HepG2 (cell line): ENCODE results near the gene GSC2. TPM values are rescaled to one million over a fixed set of nuclear protein-coding genes. Genes with fewer than 3 reads are reported as not detected.

Source experiments
- AGO2 ChIP-seq: fragments of 200-400 bp; formaldehyde crosslinking; optimal IDR thresholded peaks from 2 replicates; pipeline ENCODE3; 2017; ENCODE audit warnings: mild to moderate bottlenecking, low read depth, low read length, moderate library complexity
- GFI1 ChIP-seq: sonication (generic); formaldehyde crosslinking; IDR thresholded peaks from 2 replicates; pipeline ENCODE4 v1.5.0; 2020; ENCODE audit warnings: missing genetic modification reagents, mild to moderate bottlenecking, borderline replicate concordance
- NAIF1 ChIP-seq: sonication (generic); formaldehyde crosslinking; IDR thresholded peaks from 2 replicates; pipeline ENCODE4 v1.5.0; 2020; ENCODE audit warnings: mild to moderate bottlenecking, missing genetic modification reagents, borderline replicate concordance
- RXRA ChIP-seq: sonication (generic); formaldehyde crosslinking; IDR thresholded peaks from 2 replicates; pipeline ENCODE4 v1.5.1; 2020; ENCODE audit warnings: missing genetic modification reagents
- ZBTB39 ChIP-seq: sonication (generic); formaldehyde crosslinking; IDR thresholded peaks from 2 replicates; pipeline ENCODE4 v1.5.0; 2020; ENCODE audit warnings: missing genetic modification reagents
- ZNF121 ChIP-seq: sonication (generic); formaldehyde crosslinking; IDR thresholded peaks from 2 replicates; pipeline ENCODE4 v1.5.0; 2020; ENCODE audit warnings: mild to moderate bottlenecking, missing genetic modification reagents
- ZNF564 ChIP-seq: sonication (generic); formaldehyde crosslinking; IDR thresholded peaks from 2 replicates; pipeline ENCODE4 v1.8.1; 2023; ENCODE audit warnings: mild to moderate bottlenecking, missing genetic modification reagents
- ZNF598 ChIP-seq: sonication (generic); formaldehyde crosslinking; IDR thresholded peaks from 2 replicates; pipeline ENCODE4 v1.5.1; 2020; ENCODE audit warnings: mild to moderate bottlenecking, missing genetic modification reagents, borderline replicate concordance
- polyA plus RNA-seq, 8 experiments: library from polyadenylated mRNA; depleted of rRNA in 3 of 8; stranded (reverse) in 7 of 8; unstranded in 1 of 8; fragments of >200 nt; fragmentation: Illumina TruSeq in 4 of 8; extraction: Trizol in 4 of 8; gene quantifications; 2 replicates each; pipeline versions ENCODE4 v1.2.1 to v1.2.3, GENCODE V29; 2011 to 2016; ENCODE audit warnings: low read depth in 4 of 8, missing spikeins in 1 of 8, mixed read lengths in 1 of 8; ENCODE audit not compliant: insufficient read depth in 1 of 8
- total RNA-seq, 5 experiments: library from RNA; depleted of rRNA; stranded (reverse); fragments of >200 nt; fragmentation: Illumina TruSeq; extraction: Trizol; gene quantifications; 2 replicates each; pipeline ENCODE4 v1.2.3, GENCODE V29; 2016; ENCODE audit warnings: low read depth in 1 of 5
- TF ChIP-seq, protein P1 (sequence below), 2 experiments: sonication (generic) in 1 of 2; formaldehyde crosslinking in 1 of 2; IDR thresholded peaks; 2 replicates each; pipeline versions ENCODE4 v1.4.0 to v1.6.1; 2018 to 2020; ENCODE audit warnings: missing genetic modification reagents in 2 of 2, borderline replicate concordance in 1 of 2, low read depth in 1 of 2, mild to moderate bottlenecking in 1 of 2, missing biosample characterization in 1 of 2
- TF ChIP-seq, protein P2 (sequence below): sonication (generic); formaldehyde crosslinking; IDR thresholded peaks from 2 replicates; pipeline ENCODE4 v1.9.0; 2022; ENCODE audit warnings: missing genetic modification reagents, mild to moderate bottlenecking, borderline replicate concordance
- TF ChIP-seq, protein P3 (sequence below): sonication (generic); formaldehyde crosslinking; IDR thresholded peaks from 2 replicates; pipeline ENCODE4 v1.5.0; 2020; ENCODE audit warnings: mild to moderate bottlenecking, missing genetic modification reagents
- TF ChIP-seq, protein P4 (sequence below): sonication (generic); formaldehyde crosslinking; IDR thresholded peaks from 2 replicates; pipeline ENCODE4 v1.4.0; 2020; ENCODE audit warnings: missing genetic modification reagents
- TF ChIP-seq, protein P5 (sequence below): sonication (generic); formaldehyde crosslinking; IDR thresholded peaks from 2 replicates; pipeline ENCODE4 v1.5.0; 2020; ENCODE audit warnings: missing genetic modification reagents

The GSC2 gene
- total and polyA plus RNA-seq, 2 of the 13 experiments (the other 11 are each of a cell fraction or from before 2014, with no cell fraction given), result not detected

- TF ChIP-seq ZBTB39 (CRISPR knock-in tag), result peak; percentile 46; the same call in 1 of the 2 replicates
- TF ChIP-seq, protein P1, sequence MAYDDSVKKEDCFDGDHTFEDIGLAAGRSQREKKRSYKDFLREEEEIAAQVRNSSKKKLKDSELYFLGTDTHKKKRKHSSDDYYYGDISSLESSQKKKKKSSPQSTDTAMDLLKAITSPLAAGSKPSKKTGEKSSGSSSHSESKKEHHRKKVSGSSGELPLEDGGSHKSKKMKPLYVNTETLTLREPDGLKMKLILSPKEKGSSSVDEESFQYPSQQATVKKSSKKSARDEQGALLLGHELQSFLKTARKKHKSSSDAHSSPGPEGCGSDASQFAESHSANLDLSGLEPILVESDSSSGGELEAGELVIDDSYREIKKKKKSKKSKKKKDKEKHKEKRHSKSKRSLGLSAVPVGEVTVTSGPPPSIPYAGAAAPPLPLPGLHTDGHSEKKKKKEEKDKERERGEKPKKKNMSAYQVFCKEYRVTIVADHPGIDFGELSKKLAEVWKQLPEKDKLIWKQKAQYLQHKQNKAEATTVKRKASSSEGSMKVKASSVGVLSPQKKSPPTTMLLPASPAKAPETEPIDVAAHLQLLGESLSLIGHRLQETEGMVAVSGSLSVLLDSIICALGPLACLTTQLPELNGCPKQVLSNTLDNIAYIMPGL (CRISPR knock-in tag; IDR thresholded peaks at IDR 0.05; ENCODE audit: borderline replicate concordance in 1 of 2, low read depth in 1 of 2), result no peak; a peak in 1 of 4 replicates
- TF ChIP-seq, protein P2, sequence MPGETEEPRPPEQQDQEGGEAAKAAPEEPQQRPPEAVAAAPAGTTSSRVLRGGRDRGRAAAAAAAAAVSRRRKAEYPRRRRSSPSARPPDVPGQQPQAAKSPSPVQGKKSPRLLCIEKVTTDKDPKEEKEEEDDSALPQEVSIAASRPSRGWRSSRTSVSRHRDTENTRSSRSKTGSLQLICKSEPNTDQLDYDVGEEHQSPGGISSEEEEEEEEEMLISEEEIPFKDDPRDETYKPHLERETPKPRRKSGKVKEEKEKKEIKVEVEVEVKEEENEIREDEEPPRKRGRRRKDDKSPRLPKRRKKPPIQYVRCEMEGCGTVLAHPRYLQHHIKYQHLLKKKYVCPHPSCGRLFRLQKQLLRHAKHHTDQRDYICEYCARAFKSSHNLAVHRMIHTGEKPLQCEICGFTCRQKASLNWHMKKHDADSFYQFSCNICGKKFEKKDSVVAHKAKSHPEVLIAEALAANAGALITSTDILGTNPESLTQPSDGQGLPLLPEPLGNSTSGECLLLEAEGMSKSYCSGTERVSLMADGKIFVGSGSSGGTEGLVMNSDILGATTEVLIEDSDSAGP (CRISPR knock-in tag), result 0 out of 2 replicates have a peak, but pooled peaks have one; percentile 36
- TF ChIP-seq ZNF598 (CRISPR knock-in tag), result peak; percentile 82; the same call in 1 of the 2 replicates
- peak; percentile 24; the same call in 1 of the 2 replicates for TF ChIP-seq ZNF564 (CRISPR knock-in tag)
- TF ChIP-seq RXRA, result peak; percentile 37; the same call in 1 of the 2 replicates
- TF ChIP-seq AGO2, result peak; percentile 70
- TF ChIP-seq NAIF1 (CRISPR knock-in tag), result peak; percentile 91
- TF ChIP-seq, protein P3, sequence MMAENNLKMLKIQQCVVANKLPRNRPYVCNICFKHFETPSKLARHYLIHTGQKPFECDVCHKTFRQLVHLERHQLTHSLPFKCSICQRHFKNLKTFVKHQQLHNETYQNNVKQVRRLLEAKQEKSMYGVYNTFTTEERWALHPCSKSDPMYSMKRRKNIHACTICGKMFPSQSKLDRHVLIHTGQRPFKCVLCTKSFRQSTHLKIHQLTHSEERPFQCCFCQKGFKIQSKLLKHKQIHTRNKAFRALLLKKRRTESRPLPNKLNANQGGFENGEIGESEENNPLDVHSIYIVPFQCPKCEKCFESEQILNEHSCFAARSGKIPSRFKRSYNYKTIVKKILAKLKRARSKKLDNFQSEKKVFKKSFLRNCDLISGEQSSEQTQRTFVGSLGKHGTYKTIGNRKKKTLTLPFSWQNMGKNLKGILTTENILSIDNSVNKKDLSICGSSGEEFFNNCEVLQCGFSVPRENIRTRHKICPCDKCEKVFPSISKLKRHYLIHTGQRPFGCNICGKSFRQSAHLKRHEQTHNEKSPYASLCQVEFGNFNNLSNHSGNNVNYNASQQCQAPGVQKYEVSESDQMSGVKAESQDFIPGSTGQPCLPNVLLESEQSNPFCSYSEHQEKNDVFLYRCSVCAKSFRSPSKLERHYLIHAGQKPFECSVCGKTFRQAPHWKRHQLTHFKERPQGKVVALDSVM, result 0 out of 2 replicates have a peak, but pooled peaks have one; percentile 8
- TF ChIP-seq, protein P4, sequence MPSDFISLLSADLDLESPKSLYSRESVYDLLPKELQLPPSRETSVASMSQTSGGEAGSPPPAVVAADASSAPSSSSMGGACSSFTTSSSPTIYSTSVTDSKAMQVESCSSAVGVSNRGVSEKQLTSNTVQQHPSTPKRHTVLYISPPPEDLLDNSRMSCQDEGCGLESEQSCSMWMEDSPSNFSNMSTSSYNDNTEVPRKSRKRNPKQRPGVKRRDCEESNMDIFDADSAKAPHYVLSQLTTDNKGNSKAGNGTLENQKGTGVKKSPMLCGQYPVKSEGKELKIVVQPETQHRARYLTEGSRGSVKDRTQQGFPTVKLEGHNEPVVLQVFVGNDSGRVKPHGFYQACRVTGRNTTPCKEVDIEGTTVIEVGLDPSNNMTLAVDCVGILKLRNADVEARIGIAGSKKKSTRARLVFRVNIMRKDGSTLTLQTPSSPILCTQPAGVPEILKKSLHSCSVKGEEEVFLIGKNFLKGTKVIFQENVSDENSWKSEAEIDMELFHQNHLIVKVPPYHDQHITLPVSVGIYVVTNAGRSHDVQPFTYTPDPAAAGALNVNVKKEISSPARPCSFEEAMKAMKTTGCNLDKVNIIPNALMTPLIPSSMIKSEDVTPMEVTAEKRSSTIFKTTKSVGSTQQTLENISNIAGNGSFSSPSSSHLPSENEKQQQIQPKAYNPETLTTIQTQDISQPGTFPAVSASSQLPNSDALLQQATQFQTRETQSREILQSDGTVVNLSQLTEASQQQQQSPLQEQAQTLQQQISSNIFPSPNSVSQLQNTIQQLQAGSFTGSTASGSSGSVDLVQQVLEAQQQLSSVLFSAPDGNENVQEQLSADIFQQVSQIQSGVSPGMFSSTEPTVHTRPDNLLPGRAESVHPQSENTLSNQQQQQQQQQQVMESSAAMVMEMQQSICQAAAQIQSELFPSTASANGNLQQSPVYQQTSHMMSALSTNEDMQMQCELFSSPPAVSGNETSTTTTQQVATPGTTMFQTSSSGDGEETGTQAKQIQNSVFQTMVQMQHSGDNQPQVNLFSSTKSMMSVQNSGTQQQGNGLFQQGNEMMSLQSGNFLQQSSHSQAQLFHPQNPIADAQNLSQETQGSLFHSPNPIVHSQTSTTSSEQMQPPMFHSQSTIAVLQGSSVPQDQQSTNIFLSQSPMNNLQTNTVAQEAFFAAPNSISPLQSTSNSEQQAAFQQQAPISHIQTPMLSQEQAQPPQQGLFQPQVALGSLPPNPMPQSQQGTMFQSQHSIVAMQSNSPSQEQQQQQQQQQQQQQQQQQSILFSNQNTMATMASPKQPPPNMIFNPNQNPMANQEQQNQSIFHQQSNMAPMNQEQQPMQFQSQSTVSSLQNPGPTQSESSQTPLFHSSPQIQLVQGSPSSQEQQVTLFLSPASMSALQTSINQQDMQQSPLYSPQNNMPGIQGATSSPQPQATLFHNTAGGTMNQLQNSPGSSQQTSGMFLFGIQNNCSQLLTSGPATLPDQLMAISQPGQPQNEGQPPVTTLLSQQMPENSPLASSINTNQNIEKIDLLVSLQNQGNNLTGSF (CRISPR knock-in tag), result 0 out of 2 replicates have a peak, but pooled peaks have one; percentile 25
- TF ChIP-seq, protein P5, sequence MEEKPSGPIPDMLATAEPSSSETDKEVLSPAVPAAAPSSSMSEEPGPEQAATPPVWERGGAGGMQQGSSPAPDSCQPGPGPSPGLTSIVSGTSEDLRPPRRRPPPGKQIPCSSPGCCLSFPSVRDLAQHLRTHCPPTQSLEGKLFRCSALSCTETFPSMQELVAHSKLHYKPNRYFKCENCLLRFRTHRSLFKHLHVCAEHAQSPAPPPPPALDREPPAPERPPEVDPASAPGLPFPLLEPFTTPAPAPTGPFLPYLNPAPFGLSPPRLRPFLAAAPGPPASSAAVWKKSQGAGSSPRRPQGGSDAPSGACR (CRISPR knock-in tag), result 0 out of 2 replicates have a peak, but pooled peaks have one; percentile 25
- TF ChIP-seq GFI1 (CRISPR knock-in tag), result peak; percentile 34; the same call in 1 of the 2 replicates
- TF ChIP-seq ZNF121 (CRISPR knock-in tag), result 0 out of 2 replicates have a peak, but pooled peaks have one; percentile 18
These were observed 28.4 kb downstream of the GSC2 start (continued) for GRCh38 chr22:19121631-19122142.
